AG09309 (cell line): ENCODE measurements around the gene PKDREJ.

Source experiments
- DNase-seq: peaks from one replicate; pipeline ENCODE4 v3.0.0-alpha.2; 2010; ENCODE audit warnings: low read depth
- H3K4me3 ChIP-seq: 2 replicates; pipeline ENCODE4 v1.5.1; 2011; ENCODE audit warnings: mild to moderate bottlenecking, low read depth, low read length, moderate library complexity; ENCODE audit not compliant: control insufficient read depth
- CTCF ChIP-seq: IDR thresholded peaks from 2 replicates; pipeline ENCODE4 v1.5.1; 2011; ENCODE audit warnings: mild to moderate bottlenecking, low read depth, low read length, inconsistent platforms; ENCODE audit not compliant: insufficient read depth, control insufficient read depth; ENCODE audit errors: missing control alignments

Gene PKDREJ

GRCh38 chr22:46262449-46263215 lies 511 bp downstream of the PKDREJ start:
- TF ChIP-seq CTCF: peak; percentile 12
- H3K4me3 ChIP-seq: no peak overlapping the region
- no peak for DNase-seq

DNA sequence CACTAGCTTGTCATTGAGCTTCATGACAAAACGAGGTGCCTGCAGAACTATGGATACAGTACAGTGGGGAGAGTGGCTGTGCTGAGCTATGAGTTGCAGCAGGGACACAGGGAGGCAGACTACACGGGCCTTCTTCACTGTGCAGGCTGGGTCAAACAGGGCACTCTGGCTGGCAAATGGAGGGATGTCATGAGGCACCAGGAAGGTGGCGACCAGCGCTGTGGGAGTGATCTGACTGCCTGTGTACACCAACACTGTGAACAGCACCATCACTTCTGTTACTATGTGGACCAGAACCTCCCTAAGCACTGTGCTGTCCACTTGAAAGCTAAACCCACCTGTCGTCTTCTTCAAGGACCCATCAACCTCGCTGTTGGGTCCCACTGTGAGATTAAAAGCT lies 3.1 kb downstream of the PKDREJ start:
- DNase-seq: no peak
- TF ChIP-seq CTCF: no peak

DNA sequence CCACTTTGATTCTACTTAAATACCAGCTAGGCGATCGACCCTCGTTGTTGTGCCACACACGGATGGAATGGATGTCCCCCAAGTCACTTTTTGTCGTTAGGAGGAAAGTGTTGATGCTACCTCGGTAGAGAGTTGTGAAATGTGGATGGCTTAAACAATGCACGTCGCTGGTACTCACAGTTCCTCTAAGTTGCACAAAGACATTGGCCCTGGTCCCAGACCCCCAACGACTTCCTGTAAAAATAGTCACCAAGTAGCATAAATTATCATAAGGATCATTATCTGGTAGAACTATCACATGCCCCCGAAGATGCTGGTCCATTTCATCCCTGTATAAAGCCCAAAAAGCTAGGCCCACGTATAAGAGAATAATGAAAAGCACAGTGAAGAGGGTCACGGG lies 3.8 kb downstream of the PKDREJ start:
- no peak for TF ChIP-seq CTCF
- DNase-seq: no peak

More for the DNA sequence above, 3.1 kb downstream of the PKDREJ start:
- H3K4me3 ChIP-seq: no peak overlapping the region

DNA sequence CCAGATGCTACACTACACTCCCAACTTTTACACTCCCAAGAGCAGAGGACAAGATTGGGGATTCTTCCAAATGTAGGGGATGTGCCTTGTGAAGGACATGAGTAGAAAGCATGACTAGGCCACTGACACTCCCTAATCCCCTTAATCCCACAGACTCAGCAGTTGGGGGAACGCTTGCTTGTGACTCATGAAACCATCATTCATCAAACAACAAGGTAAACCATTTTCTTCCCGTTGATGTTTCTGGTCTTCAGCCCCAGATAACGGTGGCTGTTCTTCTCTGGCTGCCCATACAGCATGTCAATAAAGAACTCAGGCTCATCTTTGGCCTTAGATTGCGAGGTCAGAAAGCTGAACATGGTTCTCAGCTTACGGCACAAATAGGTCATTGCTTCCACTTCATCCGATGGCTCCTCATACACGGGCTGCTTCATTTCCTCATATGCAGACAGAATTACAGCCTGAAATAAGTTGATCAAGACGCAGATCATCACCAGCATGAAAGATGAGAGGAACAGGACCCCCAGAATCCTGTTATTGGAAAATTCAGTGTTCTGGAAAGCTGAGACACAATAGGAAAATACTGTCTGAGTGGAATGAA lies 6.7 kb downstream of the PKDREJ start:
- DNase-seq: no peak
- no peak for TF ChIP-seq CTCF

More for the DNA sequence above, 3.8 kb downstream of the PKDREJ start:
- no peak overlapping the region for H3K4me3 ChIP-seq

GRCh38 chr22:46251816-46252380 lies 11.2 kb downstream of the PKDREJ start:
- no peak for DNase-seq
- H3K4me3 ChIP-seq: no peak overlapping the region
- TF ChIP-seq CTCF: no peak

More for the DNA sequence above, 6.7 kb downstream of the PKDREJ start:
- no peak overlapping the region for H3K4me3 ChIP-seq

- H3K4me3 ChIP-seq: peak overlapping the region; percentile 63
- no peak for TF ChIP-seq CTCF
- no peak for DNase-seq
Measured at GRCh38 chr22:46251266-46251665, 11.9 kb downstream of the PKDREJ start.
